Endothelial cell (in vitro differentiated cells): ENCODE results near the gene MAN2A2. TPM values are rescaled to one million over a fixed set of nuclear protein-coding genes. Genes with fewer than 3 reads are reported as not detected.

ENCODE experiments used
- DNase-seq: peaks from one replicate; pipeline ENCODE4 v3.0.0; 2021; ENCODE audit warnings: low spot score
- H3K27ac Mint-ChIP-seq: one replicate; pipeline ENCODE4 v1.8.0; 2021; ENCODE audit warnings: mixed read lengths, inconsistent platforms; ENCODE audit not compliant: unreplicated experiment
- H3K27me3 Mint-ChIP-seq: one replicate; pipeline ENCODE4 v1.8.0; 2021; ENCODE audit warnings: mild to moderate bottlenecking, moderate library complexity, mixed read lengths, inconsistent platforms; ENCODE audit not compliant: unreplicated experiment
- H3K36me3 Mint-ChIP-seq: one replicate; pipeline ENCODE4 v1.8.0; 2021; ENCODE audit warnings: mild to moderate bottlenecking, low read depth, mixed read lengths, inconsistent platforms; ENCODE audit not compliant: unreplicated experiment
- H3K4me1 Mint-ChIP-seq: one replicate; pipeline ENCODE4 v1.8.0; 2021; ENCODE audit warnings: mild to moderate bottlenecking, mixed read lengths, inconsistent platforms; ENCODE audit not compliant: unreplicated experiment
- H3K4me3 Mint-ChIP-seq: one replicate; pipeline ENCODE4 v1.8.0; 2021; ENCODE audit warnings: mild to moderate bottlenecking, mixed read lengths, inconsistent platforms; ENCODE audit not compliant: unreplicated experiment
- H3K9me3 Mint-ChIP-seq: one replicate; pipeline ENCODE4 v1.8.0; 2021; ENCODE audit warnings: mixed read lengths, inconsistent platforms; ENCODE audit not compliant: unreplicated experiment
- CTCF ChIP-seq: fragments of 200-600 bp; sonication (generic); IDR thresholded peaks from one replicate; pipeline ENCODE4 v1.5.0; 2021; ENCODE audit warnings: antibody characterized with exemption; ENCODE audit not compliant: unreplicated experiment
- total RNA-seq: library from RNA; stranded (reverse); fragmentation: NEBNext Ultra II Directional; extraction: Animal tissue kit (Norgen Biotek cat#: 25700); gene quantifications from one replicate; pipeline ENCODE4 v1.2.1, GENCODE V29; 2021; ENCODE audit not compliant: unreplicated experiment

MAN2A2 gene
- total RNA-seq, 1 donor from 2014 or later, result 72.2 TPM

GRCh38 chr15:90911302-90911623, 8.2 kb downstream of the MAN2A2 start:
- Mint-ChIP-seq H3K4me1 (no peaks in the 10 kb centered on the region), H3K4me3 (no peak overlapping the region), H3K27me3 (peaks cover 4% of the 10 kb centered on the region), H3K36me3 (peaks cover 28% of the 10 kb centered on the region), H3K9me3 (no peaks in the 10 kb centered on the region), H3K27ac (no peak overlapping the region)
- DNase-seq, result no peak
- TF ChIP-seq CTCF, result no peak

- H3K9me3 Mint-ChIP-seq, result no peaks in the 10 kb centered on the region
- H3K4me3 Mint-ChIP-seq, result no peak overlapping the region
- no peaks in the 10 kb centered on the region for H3K4me1 Mint-ChIP-seq
- H3K27ac Mint-ChIP-seq, result no peak overlapping the region
- no peak for DNase-seq
- H3K27me3 Mint-ChIP-seq, result peaks cover 7% of the 10 kb centered on the region
- peaks cover 35% of the 10 kb centered on the region for H3K36me3 Mint-ChIP-seq
- no peak for TF ChIP-seq CTCF
These were observed 9.0 kb downstream of the MAN2A2 start for GRCh38 chr15:90911906-90912769.

GRCh38 chr15:90912770-90913075, 9.6 kb downstream of the MAN2A2 start:
- no peaks in the 10 kb centered on the region for H3K4me1 Mint-ChIP-seq
- no peak for TF ChIP-seq CTCF
- H3K4me3 Mint-ChIP-seq, result no peak overlapping the region
- peaks cover 5% of the 10 kb centered on the region for H3K27me3 Mint-ChIP-seq
- no peak for DNase-seq
- H3K36me3 Mint-ChIP-seq, result peaks cover 36% of the 10 kb centered on the region
- H3K9me3 Mint-ChIP-seq, result no peaks in the 10 kb centered on the region
- H3K27ac Mint-ChIP-seq, result no peak overlapping the region

GRCh38 chr15:90913398-90913944, 10.4 kb downstream of the MAN2A2 start:
- H3K27ac Mint-ChIP-seq, result peak overlapping the region; percentile 48
- no peak for DNase-seq
- H3K4me1 Mint-ChIP-seq, result no peaks in the 10 kb centered on the region
- TF ChIP-seq CTCF, result no peak
- H3K27me3 Mint-ChIP-seq, result peaks cover 5% of the 10 kb centered on the region
- no peak overlapping the region for H3K4me3 Mint-ChIP-seq
- H3K9me3 Mint-ChIP-seq, result no peaks in the 10 kb centered on the region
- H3K36me3 Mint-ChIP-seq, result peaks cover 44% of the 10 kb centered on the region

- no peaks in the 10 kb centered on the region for H3K9me3 Mint-ChIP-seq
- H3K4me3 Mint-ChIP-seq, result no peak overlapping the region
- H3K27ac Mint-ChIP-seq, result no peak overlapping the region
- peaks cover 48% of the 10 kb centered on the region for H3K36me3 Mint-ChIP-seq
- no peaks in the 10 kb centered on the region for H3K4me1 Mint-ChIP-seq
- peaks cover 6% of the 10 kb centered on the region for H3K27me3 Mint-ChIP-seq
- no peak for TF ChIP-seq CTCF
- no peak for DNase-seq
These were observed 11.4 kb downstream of the MAN2A2 start for GRCh38 chr15:90914305-90915080.
